ENCODE data around the gene TPRG1L.
A peak's percentile ranks its signal among the peaks of the same experiment; 100 is the strongest.
"Not testable (repeated sequence)": the region's sequence is repeated elsewhere in the genome, so short reads cannot be mapped to it uniquely, and the experiment has no call there.

TPRG1L gene

DNA sequence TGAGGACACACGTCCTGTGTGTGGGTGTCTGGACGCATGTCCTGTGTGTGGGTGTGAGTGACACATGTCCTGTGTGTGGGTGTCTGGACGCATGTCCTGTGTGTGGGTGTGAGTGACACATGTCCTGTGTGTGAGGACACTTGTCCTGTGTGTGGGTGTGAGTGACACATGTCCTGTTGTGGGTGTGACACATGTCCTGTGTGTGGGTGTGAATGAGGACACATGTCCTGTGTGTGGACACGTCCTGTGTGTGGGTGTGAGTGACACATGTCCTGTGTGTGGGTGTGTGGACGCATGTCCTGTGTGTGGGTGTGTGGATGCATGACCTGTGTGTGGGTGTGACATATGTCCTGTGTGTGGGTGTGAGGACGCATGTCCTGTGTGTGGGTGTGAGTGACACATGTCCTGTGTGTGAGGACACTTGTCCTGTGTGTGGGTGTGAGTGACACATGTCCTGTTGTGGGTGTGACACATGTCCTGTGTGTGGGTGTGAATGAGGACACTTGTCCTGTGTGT lies 39.4 kb upstream of the TPRG1L start:
- not testable (repeated sequence) for H2AK5ac ChIP-seq (ENCODE audit: low read length); H3K79me1 ChIP-seq (ENCODE audit: low read length); H3K9ac ChIP-seq (ENCODE audit: low read length); H2BK12ac ChIP-seq (ENCODE audit: low read length); H3K79me2 ChIP-seq (ENCODE audit: control insufficient read depth, insufficient read depth, low read length, poor library complexity); H4K8ac ChIP-seq (ENCODE audit: low read depth, low read length); H2AFZ ChIP-seq (ENCODE audit: insufficient read depth, low read length, poor library complexity); H2BK5ac ChIP-seq (ENCODE audit: low read depth, low read length, poor library complexity); H3K4me2 ChIP-seq (ENCODE audit: low read length); DNase-seq; H4K12ac ChIP-seq (ENCODE audit: low read depth, low read length); H3K23ac ChIP-seq (ENCODE audit: low read length); H3K27me3 ChIP-seq (ENCODE audit: insufficient read depth, low read length); H4K91ac ChIP-seq (ENCODE audit: low read depth, low read length); H3K4ac ChIP-seq (ENCODE audit: low read depth, low read length); H3K27ac ChIP-seq (ENCODE audit: low read depth, low read length); H3K14ac ChIP-seq (ENCODE audit: low read length); H3K18ac ChIP-seq (ENCODE audit: low read length); H3K36me3 ChIP-seq (ENCODE audit: control insufficient read depth in 1 of 2, insufficient read depth in 2 of 2, low read length in 2 of 2); H2BK120ac ChIP-seq (ENCODE audit: insufficient read depth, low read length, poor library complexity); H3K4me1 ChIP-seq (ENCODE audit: control insufficient read depth in 1 of 2, insufficient read depth in 2 of 2, low read length in 2 of 2)
- Histone ChIP-seq H3K9me3 (ENCODE audit: insufficient read depth, low read depth, low read length) (peaks cover 21% of the 10 kb centered on the region), H3K4me3 (ENCODE audit: low read depth, low read length) (peak overlapping the region; percentile 25)
- WGBS (ENCODE audit: extremely low coverage, insufficient coverage, insufficient read length) = no CpG with 5 or more reads among the region's 6 CpGs

DNA sequence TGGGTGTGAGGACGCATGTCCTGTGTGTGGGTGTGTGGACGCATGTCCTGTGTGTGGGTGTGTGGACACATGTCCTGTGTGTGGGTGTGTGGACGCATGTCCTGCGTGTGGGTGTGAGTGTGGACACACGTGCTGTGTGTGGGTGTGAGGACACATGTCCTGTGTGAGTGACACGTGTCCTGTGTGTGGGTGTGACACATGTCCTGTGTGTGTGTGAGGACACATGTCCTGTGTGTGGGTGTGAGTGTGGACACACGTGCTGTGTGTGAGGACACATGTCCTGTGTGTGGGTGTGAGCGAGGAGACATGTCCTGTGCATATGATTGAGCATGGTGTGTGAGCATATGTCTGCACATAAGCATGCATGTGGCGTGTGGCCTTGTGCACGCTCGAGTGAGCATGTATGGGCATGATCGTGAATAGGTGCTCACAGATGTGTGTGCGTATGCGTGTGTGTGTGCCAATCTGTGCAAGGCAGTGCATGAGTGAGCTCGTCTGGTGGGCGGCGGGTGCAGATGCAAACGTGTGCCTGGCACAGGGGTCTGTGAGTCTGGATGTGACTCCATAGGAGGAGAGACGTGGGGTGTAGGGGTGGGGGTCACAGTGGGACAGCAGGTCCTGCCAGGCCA lies 38.8 kb upstream of the TPRG1L start:
- no CpG with 5 or more reads among the region's 19 CpGs for WGBS (ENCODE audit: extremely low coverage, insufficient coverage, insufficient read length)
- Histone ChIP-seq H3K4ac (ENCODE audit: low read depth, low read length) (no peak overlapping the region), H3K4me2 (ENCODE audit: low read length) (no peak overlapping the region), H2BK120ac (ENCODE audit: insufficient read depth, low read length, poor library complexity) (no peak overlapping the region), H3K14ac (ENCODE audit: low read length) (no peak overlapping the region), H3K9me3 (ENCODE audit: insufficient read depth, low read depth, low read length) (peaks cover 21% of the 10 kb centered on the region), H3K23ac (ENCODE audit: low read length) (no peak overlapping the region), H3K9ac (ENCODE audit: low read length) (no peak overlapping the region), H2AK5ac (ENCODE audit: low read length) (no peak overlapping the region), H3K79me1 (ENCODE audit: low read length) (no peaks in the 10 kb centered on the region), H3K4me1 (ENCODE audit: control insufficient read depth in 1 of 2, insufficient read depth in 2 of 2, low read length in 2 of 2) (no peaks in the 10 kb centered on the region), H3K79me2 (ENCODE audit: control insufficient read depth, insufficient read depth, low read length, poor library complexity) (no peaks in the 10 kb centered on the region), H3K4me3 (ENCODE audit: low read depth, low read length) (peak overlapping the region; percentile 25), H2BK12ac (ENCODE audit: low read length) (no peak overlapping the region), H3K27ac (ENCODE audit: low read depth, low read length) (no peak overlapping the region), H2AFZ (ENCODE audit: insufficient read depth, low read length, poor library complexity) (no peak overlapping the region), H3K36me3 (ENCODE audit: control insufficient read depth in 1 of 2, insufficient read depth in 2 of 2, low read length in 2 of 2) (no peaks in the 10 kb centered on the region), H2BK5ac (ENCODE audit: low read depth, low read length, poor library complexity) (no peak overlapping the region), H4K91ac (ENCODE audit: low read depth, low read length) (no peak overlapping the region), H4K12ac (ENCODE audit: low read depth, low read length) (no peak overlapping the region), H4K8ac (ENCODE audit: low read depth, low read length) (no peak overlapping the region), H3K18ac (ENCODE audit: low read length) (no peak overlapping the region), H3K27me3 (ENCODE audit: insufficient read depth, low read length) (no peaks in the 10 kb centered on the region)
- DNase-seq = no peak

DNA sequence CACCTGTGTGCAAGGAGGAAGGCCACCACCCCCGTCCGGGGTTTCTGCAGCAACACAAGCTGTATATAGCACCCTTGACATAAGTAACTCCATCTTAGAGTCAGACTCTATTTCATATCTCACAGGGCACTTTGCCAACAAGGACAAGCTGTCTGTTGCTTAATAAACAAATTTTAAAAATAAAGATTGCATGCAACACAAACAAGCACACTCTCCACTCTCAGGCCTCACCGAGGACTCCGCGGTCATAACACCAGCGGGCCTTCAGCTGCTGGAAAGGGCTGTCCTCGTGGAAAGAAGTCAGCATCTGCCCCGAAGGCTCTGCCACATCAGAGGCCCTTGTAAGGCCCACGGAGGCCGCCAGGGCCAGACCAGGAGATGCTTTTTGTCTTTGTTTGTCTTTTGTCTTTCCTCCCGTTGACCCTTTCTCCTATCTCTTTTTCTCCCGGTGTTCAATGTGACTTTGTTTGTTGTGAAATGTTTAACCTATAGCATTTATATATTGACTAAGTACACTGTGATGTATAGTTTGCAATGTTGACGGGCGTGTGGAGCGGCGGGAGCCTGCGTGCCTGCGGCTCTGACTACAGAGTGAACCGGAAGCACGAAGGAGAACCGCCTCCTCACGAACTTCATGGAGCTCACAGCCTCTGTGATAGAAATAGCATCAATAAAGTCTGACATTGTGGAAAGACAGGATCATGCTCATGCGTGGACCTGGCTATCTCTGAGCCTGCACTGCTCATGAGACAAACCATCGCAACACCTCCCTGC lies 37.6 kb upstream of the TPRG1L start:
- Histone ChIP-seq H3K79me1 (ENCODE audit: low read length) (no peaks in the 10 kb centered on the region), H4K91ac (ENCODE audit: low read depth, low read length) (no peak overlapping the region), H2BK5ac (ENCODE audit: low read depth, low read length, poor library complexity) (no peak overlapping the region), H3K4me1 (ENCODE audit: control insufficient read depth in 1 of 2, insufficient read depth in 2 of 2, low read length in 2 of 2) (no peaks in the 10 kb centered on the region), H3K23ac (ENCODE audit: low read length) (no peak overlapping the region), H3K4ac (ENCODE audit: low read depth, low read length) (no peak overlapping the region), H3K9ac (ENCODE audit: low read length) (no peak overlapping the region), H3K4me2 (ENCODE audit: low read length) (no peak overlapping the region), H3K4me3 (ENCODE audit: low read depth, low read length) (no peak overlapping the region), H2AK5ac (ENCODE audit: low read length) (no peak overlapping the region), H3K14ac (ENCODE audit: low read length) (no peak overlapping the region), H3K27ac (ENCODE audit: low read depth, low read length) (no peak overlapping the region), H3K79me2 (ENCODE audit: control insufficient read depth, insufficient read depth, low read length, poor library complexity) (no peaks in the 10 kb centered on the region), H3K9me3 (ENCODE audit: insufficient read depth, low read depth, low read length) (peaks cover 21% of the 10 kb centered on the region), H3K18ac (ENCODE audit: low read length) (no peak overlapping the region), H4K12ac (ENCODE audit: low read depth, low read length) (no peak overlapping the region), H2BK12ac (ENCODE audit: low read length) (no peak overlapping the region), H3K36me3 (ENCODE audit: control insufficient read depth in 1 of 2, insufficient read depth in 2 of 2, low read length in 2 of 2) (no peaks in the 10 kb centered on the region), H3K27me3 (ENCODE audit: insufficient read depth, low read length) (no peaks in the 10 kb centered on the region), H2AFZ (ENCODE audit: insufficient read depth, low read length, poor library complexity) (no peak overlapping the region), H2BK120ac (ENCODE audit: insufficient read depth, low read length, poor library complexity) (no peak overlapping the region), H4K8ac (ENCODE audit: low read depth, low read length) (no peak overlapping the region)
- no CpG with 5 or more reads among the region's 24 CpGs for WGBS (ENCODE audit: extremely low coverage, insufficient coverage, insufficient read length)
- DNase-seq = no peak

DNA sequence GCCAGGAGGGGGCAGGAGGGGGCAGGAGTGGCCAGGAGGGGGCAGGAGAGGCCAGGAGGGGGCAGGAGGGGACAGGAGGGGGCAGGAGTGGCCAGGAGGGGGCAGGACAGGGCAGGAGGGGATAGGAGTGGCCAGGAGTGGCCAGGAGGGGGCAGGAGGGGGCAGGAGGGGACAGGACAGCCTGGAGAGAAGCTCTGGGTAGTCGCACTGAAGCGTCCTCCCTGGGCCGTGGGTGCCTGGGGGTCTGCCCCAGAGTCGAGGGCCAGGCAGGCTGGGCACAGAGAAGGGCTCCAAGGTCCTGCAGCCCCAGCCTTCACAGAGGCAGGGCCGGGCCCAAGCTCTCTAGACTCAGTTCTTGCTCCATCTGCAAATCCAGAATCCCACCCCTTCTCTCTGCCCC lies 36.4 kb upstream of the TPRG1L start:
- Histone ChIP-seq H4K12ac (ENCODE audit: low read depth, low read length) (no peak overlapping the region), H3K79me2 (ENCODE audit: control insufficient read depth, insufficient read depth, low read length, poor library complexity) (no peaks in the 10 kb centered on the region), H3K4me2 (ENCODE audit: low read length) (no peak overlapping the region), H4K8ac (ENCODE audit: low read depth, low read length) (no peak overlapping the region), H3K23ac (ENCODE audit: low read length) (no peak overlapping the region), H3K4me3 (ENCODE audit: low read depth, low read length) (no peak overlapping the region), H3K14ac (ENCODE audit: low read length) (no peak overlapping the region), H4K91ac (ENCODE audit: low read depth, low read length) (no peak overlapping the region), H3K9me3 (ENCODE audit: insufficient read depth, low read depth, low read length) (peaks cover 17% of the 10 kb centered on the region), H3K36me3 (ENCODE audit: control insufficient read depth in 1 of 2, insufficient read depth in 2 of 2, low read length in 2 of 2) (no peaks in the 10 kb centered on the region), H2BK12ac (ENCODE audit: low read length) (no peak overlapping the region), H3K18ac (ENCODE audit: low read length) (no peak overlapping the region), H3K27ac (ENCODE audit: low read depth, low read length) (no peak overlapping the region), H3K79me1 (ENCODE audit: low read length) (no peaks in the 10 kb centered on the region), H2BK5ac (ENCODE audit: low read depth, low read length, poor library complexity) (no peak overlapping the region), H3K9ac (ENCODE audit: low read length) (no peak overlapping the region), H2AFZ (ENCODE audit: insufficient read depth, low read length, poor library complexity) (no peak overlapping the region), H2AK5ac (ENCODE audit: low read length) (no peak overlapping the region), H3K27me3 (ENCODE audit: insufficient read depth, low read length) (no peaks in the 10 kb centered on the region), H3K4me1 (ENCODE audit: control insufficient read depth in 1 of 2, insufficient read depth in 2 of 2, low read length in 2 of 2) (no peaks in the 10 kb centered on the region), H3K4ac (ENCODE audit: low read depth, low read length) (no peak overlapping the region), H2BK120ac (ENCODE audit: insufficient read depth, low read length, poor library complexity) (no peak overlapping the region)
- no CpG with 5 or more reads among the region's 5 CpGs for WGBS (ENCODE audit: extremely low coverage, insufficient coverage, insufficient read length)
- DNase-seq = no peak
